SK-N-DZ (cell line): ENCODE results near the gene L3MBTL3.
A peak's percentile ranks its signal among the peaks of the same experiment; 100 is the strongest.

Source experiments
- DNase-seq: peaks from one replicate; pipeline ENCODE4 v3.0.0-alpha.2; 2015; ENCODE audit warnings: low spot score

Gene L3MBTL3

GRCh38 chr6:130182466-130182865, 164.1 kb downstream of the L3MBTL3 start:
- no peak for DNase-seq

GRCh38 chr6:130183271-130184222, 165.2 kb downstream of the L3MBTL3 start:
- peak; percentile 26 for DNase-seq

GRCh38 chr6:130185658-130186057, 167.3 kb downstream of the L3MBTL3 start:
- DNase-seq: no peak

GRCh38 chr6:130187335-130188206, 169.2 kb downstream of the L3MBTL3 start:
- DNase-seq: no peak

GRCh38 chr6:130188207-130188899, 170.0 kb downstream of the L3MBTL3 start:
- no peak for DNase-seq

GRCh38 chr6:130189531-130190397, 171.4 kb downstream of the L3MBTL3 start:
- no peak for DNase-seq
